ENCODE measurements around the gene MAPK1IP1L. TPM values are rescaled to one million over a fixed set of nuclear protein-coding genes. Genes with fewer than 3 reads are reported as not detected.

MAPK1IP1L gene
- total RNA-seq, 2 donors from 2014 or later: 106 to 114 TPM

- no peaks in the 10 kb centered on the region for H3K27me3 Mint-ChIP-seq
Measured at GRCh38 chr14:55097881-55098560, 46.6 kb downstream of the MAPK1IP1L start.

GRCh38 chr14:55098561-55098898, 47.1 kb downstream of the MAPK1IP1L start:
- H3K36me3 Mint-ChIP-seq (ENCODE audit: low read depth): peaks cover 11% of the 10 kb centered on the region
- no peaks in the 10 kb centered on the region for H3K27me3 Mint-ChIP-seq
- H3K4me1 Mint-ChIP-seq: peaks cover 42% of the 10 kb centered on the region
- H3K27ac Mint-ChIP-seq: peak overlapping the region; percentile 95
- ATAC-seq (replicated peaks): no peak
- peaks cover 5% of the 10 kb centered on the region for H3K9me3 Mint-ChIP-seq
- H3K4me3 Mint-ChIP-seq: peak overlapping the region; percentile 80

More at GRCh38 chr14:55097881-55098560, 46.6 kb downstream of the MAPK1IP1L start:
- Mint-ChIP-seq H3K4me1 (peaks cover 40% of the 10 kb centered on the region), H3K9me3 (peaks cover 5% of the 10 kb centered on the region), H3K36me3 (ENCODE audit: low read depth) (peaks cover 9% of the 10 kb centered on the region), H3K27ac (peak overlapping the region; percentile 95), H3K4me3 (peak overlapping the region; percentile 80)
- peak; percentile 78 for ATAC-seq (replicated peaks)

GRCh38 chr14:55099756-55100155, 48.3 kb downstream of the MAPK1IP1L start:
- ATAC-seq (replicated peaks): no peak
- peaks cover 5% of the 10 kb centered on the region for H3K9me3 Mint-ChIP-seq
- H3K4me3 Mint-ChIP-seq: no peak overlapping the region
- H3K27ac Mint-ChIP-seq: no peak overlapping the region
- peaks cover 11% of the 10 kb centered on the region for H3K36me3 Mint-ChIP-seq (ENCODE audit: low read depth)
- H3K27me3 Mint-ChIP-seq: no peaks in the 10 kb centered on the region
- peaks cover 49% of the 10 kb centered on the region for H3K4me1 Mint-ChIP-seq

GRCh38 chr14:55101698-55102097, 50.3 kb downstream of the MAPK1IP1L start:
- Mint-ChIP-seq H3K27ac (peak overlapping the region; percentile 98), H3K36me3 (ENCODE audit: low read depth) (peaks cover 11% of the 10 kb centered on the region), H3K9me3 (peaks cover 5% of the 10 kb centered on the region), H3K27me3 (no peaks in the 10 kb centered on the region), H3K4me3 (peak overlapping the region; percentile 90), H3K4me1 (peaks cover 55% of the 10 kb centered on the region)
- ATAC-seq (replicated peaks): no peak

- Mint-ChIP-seq H3K4me1 (peaks cover 50% of the 10 kb centered on the region), H3K36me3 (ENCODE audit: low read depth) (peaks cover 11% of the 10 kb centered on the region), H3K27me3 (no peaks in the 10 kb centered on the region), H3K9me3 (peaks cover 5% of the 10 kb centered on the region), H3K27ac (peak overlapping the region; percentile 98), H3K4me3 (peak overlapping the region; percentile 90)
- peak; percentile 62 for ATAC-seq (replicated peaks)
Measured at GRCh38 chr14:55102141-55102621, 50.7 kb downstream of the MAPK1IP1L start.

GRCh38 chr14:55103005-55103640, 51.7 kb downstream of the MAPK1IP1L start:
- Mint-ChIP-seq H3K4me3 (peak overlapping the region; percentile 90), H3K36me3 (ENCODE audit: low read depth) (peaks cover 17% of the 10 kb centered on the region), H3K27ac (peak overlapping the region; percentile 98), H3K9me3 (peaks cover 5% of the 10 kb centered on the region), H3K4me1 (peaks cover 49% of the 10 kb centered on the region), H3K27me3 (no peaks in the 10 kb centered on the region)
- ATAC-seq (replicated peaks): peak; percentile 74

- Mint-ChIP-seq H3K27ac (peak overlapping the region; percentile 98), H3K4me3 (peak overlapping the region; percentile 90), H3K4me1 (peaks cover 52% of the 10 kb centered on the region), H3K9me3 (no peaks in the 10 kb centered on the region), H3K36me3 (ENCODE audit: low read depth) (peaks cover 13% of the 10 kb centered on the region), H3K27me3 (no peaks in the 10 kb centered on the region)
- no peak for ATAC-seq (replicated peaks)
Measured at GRCh38 chr14:55103971-55104954, 52.8 kb downstream of the MAPK1IP1L start.

GRCh38 chr14:55105991-55106390, 54.5 kb downstream of the MAPK1IP1L start:
- Mint-ChIP-seq H3K4me1 (peaks cover 47% of the 10 kb centered on the region), H3K9me3 (no peaks in the 10 kb centered on the region), H3K36me3 (ENCODE audit: low read depth) (peaks cover 13% of the 10 kb centered on the region), H3K27ac (no peak overlapping the region), H3K27me3 (no peaks in the 10 kb centered on the region), H3K4me3 (no peak overlapping the region)
- no peak for ATAC-seq (replicated peaks)

- peaks cover 34% of the 10 kb centered on the region for H3K4me1 Mint-ChIP-seq
- peak overlapping the region; percentile 99 for H3K27ac Mint-ChIP-seq
- H3K36me3 Mint-ChIP-seq (ENCODE audit: low read depth): peaks cover 11% of the 10 kb centered on the region
- peak overlapping the region; percentile 82 for H3K4me3 Mint-ChIP-seq
- H3K27me3 Mint-ChIP-seq: no peaks in the 10 kb centered on the region
- peak; percentile 95 for ATAC-seq (replicated peaks)
- no peaks in the 10 kb centered on the region for H3K9me3 Mint-ChIP-seq
Measured at GRCh38 chr14:55107766-55108554, 56.5 kb downstream of the MAPK1IP1L start.

- Mint-ChIP-seq H3K9me3 (no peaks in the 10 kb centered on the region), H3K4me1 (peaks cover 24% of the 10 kb centered on the region), H3K27me3 (no peaks in the 10 kb centered on the region), H3K36me3 (ENCODE audit: low read depth) (peaks cover 8% of the 10 kb centered on the region), H3K27ac (no peak overlapping the region), H3K4me3 (no peak overlapping the region)
- ATAC-seq (replicated peaks): no peak
Measured at GRCh38 chr14:55109836-55110235, 58.4 kb downstream of the MAPK1IP1L start.

GRCh38 chr14:55111122-55111708, 59.8 kb downstream of the MAPK1IP1L start:
- ATAC-seq (replicated peaks): no peak
- H3K27me3 Mint-ChIP-seq: no peaks in the 10 kb centered on the region

GRCh38 chr14:55114720-55115119, 63.3 kb downstream of the MAPK1IP1L start:
- Mint-ChIP-seq H3K36me3 (ENCODE audit: low read depth) (no peaks in the 10 kb centered on the region), H3K4me1 (peaks cover under 1% of the 10 kb centered on the region), H3K27me3 (no peaks in the 10 kb centered on the region), H3K27ac (no peak overlapping the region), H3K9me3 (no peaks in the 10 kb centered on the region), H3K4me3 (no peak overlapping the region)
- no peak for ATAC-seq (replicated peaks)

More at GRCh38 chr14:55111122-55111708, 59.8 kb downstream of the MAPK1IP1L start:
- Mint-ChIP-seq H3K36me3 (ENCODE audit: low read depth) (peaks cover 8% of the 10 kb centered on the region), H3K4me1 (peaks cover 19% of the 10 kb centered on the region), H3K4me3 (no peak overlapping the region), H3K9me3 (no peaks in the 10 kb centered on the region), H3K27ac (no peak overlapping the region)

- H3K9me3 Mint-ChIP-seq: no peaks in the 10 kb centered on the region
- no peak overlapping the region for H3K4me3 Mint-ChIP-seq
- no peak overlapping the region for H3K27ac Mint-ChIP-seq
- no peaks in the 10 kb centered on the region for H3K27me3 Mint-ChIP-seq
- peaks cover 7% of the 10 kb centered on the region for H3K4me1 Mint-ChIP-seq
- no peaks in the 10 kb centered on the region for H3K36me3 Mint-ChIP-seq (ENCODE audit: low read depth)
- no peak for ATAC-seq (replicated peaks)
Measured at GRCh38 chr14:55115460-55115859, 64.0 kb downstream of the MAPK1IP1L start.

Measured in activated T-helper 17 cell treated with anti-CD3 and anti-CD28 coated beads, Interleukin-2, amount 50 U/mL, for 72 hours (primary cell).